IPS-18a (cell line): ENCODE measurements around the gene MPC1.
"Not testable (repeated sequence)": the region's sequence is repeated elsewhere in the genome, so short reads cannot be mapped to it uniquely, and the experiment has no call there.

ENCODE experiments used
- H3K27ac ChIP-seq: one replicate; pipeline ENCODE4 v1.5.1; 2013; ENCODE audit warnings: low read length
- H3K27me3 ChIP-seq: one replicate; pipeline ENCODE4 v1.6.1; 2013; ENCODE audit warnings: mild to moderate bottlenecking, low read length; ENCODE audit not compliant: control insufficient read depth, insufficient read depth
- H3K36me3 ChIP-seq: one replicate; pipeline ENCODE4 v1.6.1; 2013; ENCODE audit warnings: low read depth, low read length; ENCODE audit not compliant: control insufficient read depth
- H3K4me1 ChIP-seq: one replicate; pipeline ENCODE4 v1.6.1; 2013; ENCODE audit warnings: low read depth, low read length; ENCODE audit not compliant: control insufficient read depth
- H3K4me3 ChIP-seq: one replicate; pipeline ENCODE4 v1.5.1; 2013; ENCODE audit warnings: low read length
- H3K9ac ChIP-seq: one replicate; pipeline ENCODE4 v1.6.1; 2013; ENCODE audit warnings: mild to moderate bottlenecking, low read length, moderate library complexity
- H3K9me3 ChIP-seq: one replicate; pipeline ENCODE4 v1.6.1; 2013; ENCODE audit warnings: low read depth, low read length; ENCODE audit not compliant: control insufficient read depth

MPC1 gene

GRCh38 chr6:166354143-166354542, 28.6 kb downstream of the MPC1 start:
- no peaks in the 10 kb centered on the region for H3K36me3 ChIP-seq
- no peak overlapping the region for H3K9ac ChIP-seq
- H3K27ac ChIP-seq, result no peak overlapping the region
- peaks cover 8% of the 10 kb centered on the region for H3K4me1 ChIP-seq
- no peaks in the 10 kb centered on the region for H3K27me3 ChIP-seq
- H3K4me3 ChIP-seq, result no peak overlapping the region
- H3K9me3 ChIP-seq, result no peaks in the 10 kb centered on the region

DNA sequence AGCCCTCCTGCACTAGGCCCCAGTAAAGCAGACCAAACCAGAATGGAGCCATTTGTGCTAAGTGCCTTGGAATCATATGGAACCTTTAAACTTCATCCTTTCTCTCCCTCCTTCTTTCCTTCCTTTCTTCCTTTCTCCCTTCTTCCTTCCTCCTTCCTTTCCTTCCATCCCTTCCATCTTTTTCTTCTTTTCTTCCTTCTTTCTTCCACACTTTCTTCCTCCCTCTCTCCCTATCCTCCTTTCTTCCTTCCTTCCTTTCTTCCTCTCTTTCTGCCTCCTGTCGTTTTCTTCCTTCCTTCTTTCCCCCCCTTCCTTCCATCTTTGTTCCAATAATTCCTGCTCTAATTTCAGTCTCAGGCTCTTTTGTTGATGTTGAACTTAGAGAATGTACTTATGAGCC, 29.2 kb downstream of the MPC1 start:
- Histone ChIP-seq H3K9ac (no peak overlapping the region), H3K9me3 (no peaks in the 10 kb centered on the region), H3K36me3 (no peaks in the 10 kb centered on the region), H3K4me3 (no peak overlapping the region), H3K27me3 (no peaks in the 10 kb centered on the region), H3K4me1 (peaks cover 8% of the 10 kb centered on the region), H3K27ac (no peak overlapping the region)

DNA sequence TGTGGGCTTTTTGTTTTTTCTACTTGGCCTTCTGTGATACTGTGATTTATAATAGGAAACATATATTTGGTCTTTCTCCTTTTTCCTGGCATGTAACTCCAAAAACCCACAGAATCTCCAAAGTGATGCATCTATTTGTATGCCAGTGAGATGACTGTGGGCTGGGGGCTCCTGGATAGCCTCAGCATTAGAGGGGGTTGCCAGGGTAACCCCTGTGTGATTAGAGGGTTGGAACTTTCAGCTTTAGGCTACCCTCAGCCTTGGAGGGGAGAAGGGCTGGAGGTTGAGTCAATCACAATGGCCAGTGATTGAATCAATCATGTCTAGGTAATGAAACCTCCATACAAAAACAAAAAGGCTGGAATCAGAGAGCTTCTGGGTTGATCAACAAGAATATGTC, 29.8 kb downstream of the MPC1 start:
- H3K9ac ChIP-seq, result no peak overlapping the region
- H3K27me3 ChIP-seq, result no peaks in the 10 kb centered on the region
- no peaks in the 10 kb centered on the region for H3K9me3 ChIP-seq
- H3K27ac ChIP-seq, result no peak overlapping the region
- H3K4me3 ChIP-seq, result no peak overlapping the region
- no peaks in the 10 kb centered on the region for H3K36me3 ChIP-seq
- peaks cover 8% of the 10 kb centered on the region for H3K4me1 ChIP-seq

GRCh38 chr6:166351715-166352285, 30.9 kb downstream of the MPC1 start:
- no peak overlapping the region for H3K9ac ChIP-seq
- H3K27me3 ChIP-seq, result no peaks in the 10 kb centered on the region

GRCh38 chr6:166348305-166348949, 34.3 kb downstream of the MPC1 start:
- H3K9ac ChIP-seq, result no peak overlapping the region
- no peaks in the 10 kb centered on the region for H3K36me3 ChIP-seq
- H3K27me3 ChIP-seq, result no peaks in the 10 kb centered on the region
- no peak overlapping the region for H3K4me3 ChIP-seq
- H3K4me1 ChIP-seq, result peaks cover 9% of the 10 kb centered on the region
- H3K27ac ChIP-seq, result no peak overlapping the region
- no peaks in the 10 kb centered on the region for H3K9me3 ChIP-seq

More at GRCh38 chr6:166351715-166352285, 30.9 kb downstream of the MPC1 start:
- Histone ChIP-seq H3K36me3 (no peaks in the 10 kb centered on the region), H3K9me3 (no peaks in the 10 kb centered on the region), H3K27ac (no peak overlapping the region), H3K4me3 (peak overlapping the region; percentile 8), H3K4me1 (peaks cover 8% of the 10 kb centered on the region)

- Histone ChIP-seq H3K27me3 (no peaks in the 10 kb centered on the region), H3K4me3 (no peak overlapping the region), H3K9me3 (no peaks in the 10 kb centered on the region), H3K4me1 (peaks cover 11% of the 10 kb centered on the region), H3K9ac (no peak overlapping the region), H3K36me3 (no peaks in the 10 kb centered on the region), H3K27ac (no peak overlapping the region)
These were observed 35.8 kb downstream of the MPC1 start for GRCh38 chr6:166346965-166347364.

- peaks cover 8% of the 10 kb centered on the region for H3K4me1 ChIP-seq
- no peak overlapping the region for H3K9ac ChIP-seq
- H3K4me3 ChIP-seq, result no peak overlapping the region
- no peaks in the 10 kb centered on the region for H3K9me3 ChIP-seq
- no peaks in the 10 kb centered on the region for H3K27me3 ChIP-seq
- H3K36me3 ChIP-seq, result no peaks in the 10 kb centered on the region
- no peak overlapping the region for H3K27ac ChIP-seq
These were observed 36.3 kb downstream of the MPC1 start for GRCh38 chr6:166346449-166346848.

GRCh38 chr6:166345672-166346071, 37.1 kb downstream of the MPC1 start:
- not testable (repeated sequence) for H3K4me3 ChIP-seq, H3K36me3 ChIP-seq, H3K9me3 ChIP-seq, H3K27me3 ChIP-seq, H3K9ac ChIP-seq, H3K4me1 ChIP-seq, H3K27ac ChIP-seq

DNA sequence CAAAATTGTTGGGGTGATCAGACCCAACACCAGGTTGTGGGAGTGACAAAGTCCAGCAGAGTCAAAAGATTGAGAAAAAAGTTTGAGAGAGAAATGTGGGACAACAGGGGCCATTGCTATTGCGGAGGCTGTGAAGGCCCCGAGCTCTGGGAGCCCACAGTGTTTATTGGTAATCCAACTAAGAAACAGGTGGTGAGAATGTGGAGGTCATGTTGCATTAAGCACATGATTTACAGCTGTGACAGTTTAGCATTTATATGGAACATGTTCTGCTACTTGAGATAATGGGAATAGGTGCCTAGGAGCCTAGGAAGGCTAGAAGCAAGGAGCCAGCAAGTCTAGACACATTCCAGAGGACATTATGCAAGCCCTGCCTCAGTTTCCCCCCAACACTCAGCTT, 37.8 kb downstream of the MPC1 start:
- H3K9me3 ChIP-seq, H3K4me1 ChIP-seq, H3K4me3 ChIP-seq, H3K27ac ChIP-seq, H3K9ac ChIP-seq, H3K36me3 ChIP-seq, H3K27me3 ChIP-seq: not testable (repeated sequence)

- Histone ChIP-seq H3K9me3 (no peaks in the 10 kb centered on the region), H3K9ac (no peak overlapping the region), H3K27me3 (no peaks in the 10 kb centered on the region), H3K36me3 (no peaks in the 10 kb centered on the region), H3K4me3 (no peak overlapping the region), H3K4me1 (peaks cover 10% of the 10 kb centered on the region), H3K27ac (no peak overlapping the region)
These were observed 38.5 kb downstream of the MPC1 start for GRCh38 chr6:166344240-166344639.

DNA sequence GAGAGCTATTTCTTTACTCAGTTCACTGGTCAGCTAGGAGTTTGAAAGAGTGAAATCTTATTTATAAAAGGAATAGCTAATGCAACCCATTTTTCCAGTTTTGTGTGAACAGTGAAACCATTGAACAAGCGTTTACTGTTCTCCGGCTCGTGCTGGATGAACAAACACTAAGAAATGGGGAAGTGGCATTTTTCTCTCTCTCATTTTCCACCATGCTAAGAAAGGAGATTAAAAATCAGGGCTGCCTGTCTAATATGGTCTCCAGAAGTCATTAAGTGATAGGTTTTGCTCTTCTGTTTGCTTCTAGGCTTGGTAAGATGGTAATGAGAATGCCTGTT, 39.6 kb downstream of the MPC1 start:
- Histone ChIP-seq H3K4me1 (peaks cover 10% of the 10 kb centered on the region), H3K27ac (peak overlapping the region; percentile 37), H3K9ac (peak overlapping the region; percentile 80), H3K36me3 (no peaks in the 10 kb centered on the region), H3K9me3 (no peaks in the 10 kb centered on the region), H3K27me3 (no peaks in the 10 kb centered on the region), H3K4me3 (peak overlapping the region; percentile 92)

GRCh38 chr6:166342349-166343149, 40.2 kb downstream of the MPC1 start, which contains the start of gene SFT2D1:
TSS of gene SFT2D1 (minus strand) at chr6:166342545. CDS start at chr6:166342481, 64 bp downstream.
- Histone ChIP-seq H3K4me1 (peaks cover 10% of the 10 kb centered on the region), H3K27me3 (no peaks in the 10 kb centered on the region), H3K9me3 (no peaks in the 10 kb centered on the region), H3K27ac (peak within 1 kb of the TSS; percentile 37), H3K9ac (peak within 1 kb of the TSS; percentile 80), H3K36me3 (peaks cover 3% of the 10 kb centered on the region), H3K4me3 (peak within 1 kb of the TSS; percentile 92)
